GM19193 (cell line): Measurements from ENCODE around the gene HPSE.

Experiments
- POLR2A ChIP-seq: IDR thresholded peaks from 4 replicates; pipeline ENCODE4 v1.6.1; 2011; ENCODE audit not compliant: insufficient read depth, insufficient read length; ENCODE audit errors: extremely low read depth

HPSE gene

GRCh38 chr4:83267830-83268475, 66.7 kb downstream of the HPSE start:
- TF ChIP-seq POLR2A, result no peak

DNA sequence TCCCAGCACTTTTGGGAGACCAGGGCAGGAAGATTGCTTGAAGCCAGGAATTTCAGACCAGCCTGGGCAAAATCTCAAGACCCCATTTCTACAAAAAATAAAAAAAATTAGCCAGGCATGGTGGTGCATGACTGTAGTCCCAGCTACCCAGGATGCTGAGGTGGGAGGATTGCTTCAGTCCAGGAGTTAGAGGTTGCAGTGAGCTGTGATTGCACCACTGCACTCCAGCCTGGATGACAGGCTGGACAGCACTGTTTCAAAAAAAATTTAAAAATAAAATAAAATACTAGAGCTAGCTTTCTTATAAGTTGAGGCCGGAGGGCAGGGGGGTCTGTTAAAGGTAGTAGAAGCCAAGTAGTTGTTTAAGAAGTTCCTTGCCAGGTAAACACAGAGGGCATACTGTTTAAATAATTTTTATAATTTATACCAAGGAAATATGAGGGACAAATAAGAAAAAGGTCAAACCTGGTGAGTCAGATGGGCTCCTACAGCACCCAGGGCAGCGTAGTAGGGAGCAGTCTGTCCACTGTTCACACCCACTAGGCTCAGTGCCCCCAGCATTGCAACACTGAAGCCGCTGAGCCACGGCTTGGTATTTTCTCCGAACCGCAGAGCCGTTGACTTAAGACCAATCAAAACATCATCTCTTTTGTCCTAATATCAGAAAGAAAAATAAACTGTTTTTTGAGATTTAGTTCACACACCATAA, 67.4 kb downstream of the HPSE start:
- TF ChIP-seq POLR2A, result no peak

DNA sequence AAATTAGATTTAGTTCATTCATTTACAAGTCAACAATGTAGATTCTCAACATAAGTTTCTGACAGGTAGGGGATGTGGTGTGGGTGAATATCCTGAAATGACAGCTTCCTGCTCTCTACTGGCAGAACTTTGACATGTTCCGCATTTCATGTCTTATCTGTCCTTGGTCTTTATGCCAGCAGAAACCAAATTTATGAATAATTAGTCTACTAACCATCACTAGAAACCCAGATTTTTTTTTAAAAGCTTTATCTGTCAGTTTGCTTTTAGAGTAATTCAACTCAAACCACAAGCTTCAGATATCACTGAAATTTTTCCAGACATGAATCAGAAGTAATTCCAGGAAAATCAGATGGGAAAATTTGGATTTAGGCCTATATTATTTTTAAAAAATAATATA, 68.0 kb downstream of the HPSE start:
- no peak for TF ChIP-seq POLR2A

GRCh38 chr4:83263106-83263505, 71.5 kb downstream of the HPSE start:
- no peak for TF ChIP-seq POLR2A

DNA sequence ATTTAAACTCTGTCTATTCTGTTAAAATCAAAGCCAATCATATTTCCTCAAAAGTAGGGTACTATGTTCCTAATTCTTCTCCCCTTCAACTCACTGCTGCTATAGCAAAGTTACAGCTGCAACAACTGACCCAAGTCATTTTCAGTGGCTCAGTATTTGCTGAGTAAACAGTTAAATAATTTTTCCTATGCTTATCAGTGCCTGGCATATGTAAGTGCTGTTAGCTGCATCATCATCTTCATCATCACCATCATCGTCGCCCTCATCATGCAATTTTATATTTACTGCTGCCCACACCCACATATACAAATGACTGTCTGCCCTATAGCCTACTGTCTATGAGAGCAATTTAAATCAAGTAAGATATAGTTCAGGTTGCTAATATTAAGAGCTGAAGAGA, 72.0 kb downstream of the HPSE start:
- no peak for TF ChIP-seq POLR2A

DNA sequence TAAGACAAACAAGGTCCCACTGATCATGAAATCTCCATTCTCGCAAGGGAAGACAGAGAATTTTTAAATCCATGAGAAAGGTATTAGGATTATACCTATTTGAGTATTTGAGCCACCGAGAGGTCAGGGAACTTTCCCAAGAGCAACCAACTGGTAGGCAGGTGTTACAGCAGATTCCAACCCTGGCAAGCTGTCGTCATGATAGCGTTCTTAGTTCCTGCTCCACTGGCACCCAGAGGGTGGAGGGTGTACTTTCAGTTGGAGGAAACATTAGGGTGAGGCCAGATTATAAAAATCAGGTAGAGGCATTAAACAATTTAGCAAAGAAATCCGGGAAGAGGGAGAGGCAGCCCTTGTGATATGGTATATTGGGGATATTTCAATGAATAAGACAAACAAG, 73.3 kb downstream of the HPSE start:
- TF ChIP-seq POLR2A, result no peak

- no peak for TF ChIP-seq POLR2A
Observed at GRCh38 chr4:83259586-83259985, 75.1 kb downstream of the HPSE start.

- TF ChIP-seq POLR2A, result no peak
Observed at GRCh38 chr4:83258461-83258860, 76.2 kb downstream of the HPSE start.

DNA sequence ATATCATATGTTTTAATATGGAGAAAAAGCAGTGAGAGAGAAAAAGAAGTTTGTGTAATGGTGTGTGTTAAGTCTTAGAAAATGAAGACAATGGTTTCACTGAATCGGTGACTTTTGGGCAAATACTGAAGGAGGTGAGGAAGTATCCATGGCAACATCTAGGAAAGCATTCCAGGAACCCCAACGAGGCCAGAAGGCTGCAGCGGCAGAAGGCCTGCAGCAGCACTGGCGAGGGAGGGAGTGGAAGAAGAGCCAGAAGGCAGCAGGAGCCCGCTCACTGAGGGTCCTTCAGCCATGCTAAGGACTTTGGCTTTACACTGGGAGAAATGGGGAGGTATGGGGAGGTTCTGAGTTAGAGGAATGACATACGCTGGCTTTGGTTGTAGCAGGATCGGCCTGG, 76.8 kb downstream of the HPSE start:
- no peak for TF ChIP-seq POLR2A

DNA sequence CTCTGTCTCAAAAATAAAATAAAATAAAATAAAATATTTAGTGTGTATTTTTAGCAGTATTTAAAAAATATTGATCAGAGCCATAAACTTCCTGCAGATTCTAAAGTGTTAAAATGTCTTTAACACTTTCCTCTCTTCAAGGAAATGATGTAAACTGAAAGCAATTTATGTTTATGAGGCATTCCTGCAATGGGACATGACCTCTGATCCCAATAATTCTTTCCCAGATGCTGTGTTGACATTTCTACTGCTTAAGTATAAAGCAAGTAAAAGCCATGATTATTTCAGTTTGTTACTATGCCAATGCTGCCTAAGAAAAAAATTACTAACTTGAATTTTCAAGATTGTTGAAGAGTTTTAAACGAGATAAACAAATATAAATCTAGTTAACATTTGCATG, 79.1 kb downstream of the HPSE start:
- TF ChIP-seq POLR2A, result no peak

DNA sequence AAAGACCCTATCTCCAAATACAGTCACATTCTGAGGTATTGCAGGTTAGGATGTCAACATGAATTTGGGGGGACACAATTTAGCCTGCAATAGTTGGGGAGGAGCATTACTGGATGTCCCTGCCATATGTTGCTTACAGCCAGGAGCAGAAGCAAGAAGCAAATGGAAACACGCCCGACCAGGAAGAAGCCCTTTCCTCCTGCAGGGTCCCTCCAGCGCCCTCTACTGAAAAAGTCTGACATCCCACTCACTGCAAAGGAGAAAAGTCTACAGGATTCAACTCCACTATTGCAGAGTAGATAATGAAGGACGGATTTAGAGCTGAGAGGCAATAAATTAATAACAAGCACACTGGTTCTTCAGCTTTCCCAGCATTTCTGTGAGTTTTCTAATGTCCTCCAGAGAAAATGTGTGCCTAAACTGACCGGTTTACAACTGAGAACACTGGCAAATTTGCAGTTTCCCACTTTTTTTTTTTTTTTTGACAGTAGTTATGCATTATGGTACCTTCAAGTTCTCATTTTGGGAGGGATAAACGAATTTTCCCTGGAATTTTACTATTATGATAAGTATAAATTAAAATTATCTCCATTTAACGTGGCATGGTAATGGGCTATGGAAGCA, 81.8 kb downstream of the HPSE start:
- TF ChIP-seq POLR2A, result no peak

DNA sequence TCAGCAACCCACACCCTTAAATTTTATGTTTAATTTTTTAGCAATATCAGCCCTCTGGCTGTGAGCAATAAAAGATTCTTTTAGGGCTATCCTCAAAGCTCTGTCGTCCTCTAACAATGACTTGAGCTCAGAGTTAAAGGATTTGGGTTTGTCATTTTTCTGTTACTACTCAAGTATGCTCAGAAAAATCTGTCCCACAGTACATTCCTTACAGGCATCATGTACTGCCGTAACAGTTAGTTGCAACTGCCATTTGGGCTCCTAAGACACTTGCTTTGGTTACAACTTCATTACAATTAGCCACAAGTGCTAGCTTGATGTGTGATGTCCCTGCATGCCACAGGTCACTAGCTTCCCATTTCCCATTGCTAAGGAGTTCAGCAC, 83.2 kb downstream of the HPSE start:
- TF ChIP-seq POLR2A, result no peak

DNA sequence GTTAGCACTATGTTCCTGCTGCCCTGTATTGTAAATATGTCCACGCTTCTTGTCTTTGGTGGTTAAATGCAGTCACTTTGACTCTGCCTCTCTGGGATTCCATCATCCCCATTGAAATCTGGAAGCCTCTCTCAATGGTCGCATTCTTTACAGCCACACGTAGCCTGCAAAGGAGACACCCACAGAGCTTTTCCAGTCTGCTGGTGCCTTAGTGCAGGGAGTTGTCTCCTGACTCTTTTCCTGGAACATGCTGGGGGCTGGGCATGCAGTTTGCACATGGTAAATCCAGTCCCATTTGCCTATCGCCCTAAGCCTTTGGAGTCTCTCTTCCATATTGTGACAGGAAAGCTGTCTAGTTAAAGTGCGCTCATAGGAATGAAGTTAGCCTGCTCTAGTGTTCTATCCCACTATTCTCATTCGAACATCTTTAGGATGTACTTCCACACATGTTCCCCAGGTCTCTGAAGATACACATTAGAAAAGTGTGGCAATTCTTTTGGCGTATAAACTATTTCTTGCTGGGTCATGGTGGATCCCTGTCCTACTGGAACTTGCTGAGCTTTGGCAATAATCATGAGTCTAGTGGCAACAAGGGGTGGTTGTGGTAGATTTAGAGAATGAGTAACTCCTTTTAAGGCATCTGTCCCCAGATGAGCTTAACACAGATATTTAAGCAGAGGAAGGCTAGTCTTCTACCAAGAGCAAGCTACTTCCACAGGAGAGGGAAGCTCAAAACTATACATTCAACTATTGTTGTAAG, 83.8 kb downstream of the HPSE start:
- TF ChIP-seq POLR2A, result no peak

- no peak for TF ChIP-seq POLR2A
Observed at GRCh38 chr4:83248486-83248885, 86.2 kb downstream of the HPSE start.
